ENCODE data around the gene ALDH16A1.
A peak's percentile ranks its signal among the peaks of the same experiment; 100 is the strongest.

ALDH16A1 gene

DNA sequence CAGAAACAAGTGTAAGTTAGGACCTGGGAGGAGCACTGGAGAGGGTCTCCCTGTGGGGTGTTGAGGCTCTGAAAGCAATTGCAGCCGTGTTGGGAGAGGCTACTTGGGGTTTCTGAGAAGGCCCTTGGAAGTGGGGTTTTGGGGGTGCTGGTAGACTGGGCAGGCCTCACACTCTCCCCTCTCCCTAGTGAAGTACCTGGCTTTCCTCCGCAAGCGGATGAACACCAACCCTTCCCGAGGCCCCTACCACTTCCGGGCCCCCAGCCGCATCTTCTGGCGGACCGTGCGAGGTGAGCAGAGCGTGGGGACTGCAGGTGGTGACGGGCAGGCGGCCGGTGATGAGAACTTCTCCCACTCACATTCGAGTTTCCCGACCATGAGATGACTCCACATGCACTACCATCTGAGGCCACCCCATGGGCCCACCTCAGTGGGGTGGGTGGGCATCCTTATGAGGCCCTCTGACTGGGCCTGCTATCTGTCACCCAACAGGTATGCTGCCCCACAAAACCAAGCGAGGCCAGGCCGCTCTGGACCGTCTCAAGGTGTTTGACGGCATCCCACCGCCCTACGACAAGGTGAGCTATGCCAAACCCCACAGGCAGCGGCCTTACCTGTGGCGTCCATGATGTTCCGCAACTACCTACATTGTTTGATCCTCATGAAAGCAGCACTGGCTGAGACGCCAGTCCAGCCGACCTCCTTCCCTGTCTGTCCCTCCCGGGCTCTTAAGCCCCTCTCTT lies 37.4 kb downstream of the ALDH16A1 start:
- no peak for DNase-seq

DNA sequence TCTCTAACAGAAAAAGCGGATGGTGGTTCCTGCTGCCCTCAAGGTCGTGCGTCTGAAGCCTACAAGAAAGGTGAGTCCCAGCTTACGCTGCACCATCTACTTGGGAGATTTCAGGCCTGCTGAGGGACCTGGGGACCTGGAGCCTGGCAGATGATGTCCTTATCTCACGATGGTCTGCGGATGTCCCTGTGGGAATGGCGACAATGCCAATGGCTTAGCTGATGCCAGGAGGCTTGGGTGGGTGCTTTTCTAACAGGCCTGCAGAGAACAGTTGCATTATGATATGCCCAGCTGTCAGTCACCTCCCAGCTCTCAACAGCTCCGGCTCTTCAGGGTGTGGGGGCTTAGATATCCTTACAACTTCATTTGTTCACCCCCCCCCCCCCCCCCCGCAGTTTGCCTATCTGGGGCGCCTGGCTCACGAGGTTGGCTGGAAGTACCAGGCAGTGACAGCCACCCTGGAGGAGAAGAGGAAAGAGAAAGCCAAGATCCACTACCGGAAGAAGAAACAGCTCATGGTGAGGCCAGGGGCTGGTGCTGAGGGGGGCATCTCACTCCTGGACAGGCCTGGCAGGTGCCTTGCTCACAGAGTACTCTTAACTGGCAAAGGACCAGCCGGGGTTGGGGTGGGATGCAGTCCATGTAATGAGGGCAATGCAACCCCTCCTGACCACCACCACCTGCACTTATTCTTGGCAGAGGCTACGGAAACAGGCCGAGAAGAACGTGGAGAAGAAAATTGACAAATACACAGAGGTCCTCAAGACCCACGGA lies 38.2 kb downstream of the ALDH16A1 start:
- no peak for DNase-seq

DNA sequence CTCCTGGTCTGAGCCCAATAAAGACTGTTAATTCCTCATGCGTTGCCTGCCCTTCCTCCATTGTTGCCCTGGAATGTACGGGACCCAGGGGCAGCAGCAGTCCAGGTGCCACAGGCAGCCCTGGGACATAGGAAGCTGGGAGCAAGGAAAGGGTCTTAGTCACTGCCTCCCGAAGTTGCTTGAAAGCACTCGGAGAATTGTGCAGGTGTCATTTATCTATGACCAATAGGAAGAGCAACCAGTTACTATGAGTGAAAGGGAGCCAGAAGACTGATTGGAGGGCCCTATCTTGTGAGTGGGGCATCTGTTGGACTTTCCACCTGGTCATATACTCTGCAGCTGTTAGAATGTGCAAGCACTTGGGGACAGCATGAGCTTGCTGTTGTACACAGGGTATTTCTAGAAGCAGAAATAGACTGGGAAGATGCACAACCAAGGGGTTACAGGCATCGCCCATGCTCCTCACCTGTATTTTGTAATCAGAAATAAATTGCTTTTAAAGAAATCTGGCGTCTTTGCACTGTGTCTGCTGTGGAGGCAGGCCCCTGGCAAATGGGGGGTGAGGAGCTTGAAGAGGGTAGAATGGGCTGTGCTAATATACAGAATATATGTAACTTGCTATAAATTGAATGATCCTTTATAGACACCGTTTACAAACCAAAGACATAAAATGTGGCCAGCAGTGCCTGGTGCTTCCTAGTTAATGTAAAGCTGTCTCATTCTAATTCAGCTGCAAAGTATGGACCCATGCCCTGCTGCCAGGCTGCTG lies 39.0 kb downstream of the ALDH16A1 start:
- no peak for DNase-seq

DNA sequence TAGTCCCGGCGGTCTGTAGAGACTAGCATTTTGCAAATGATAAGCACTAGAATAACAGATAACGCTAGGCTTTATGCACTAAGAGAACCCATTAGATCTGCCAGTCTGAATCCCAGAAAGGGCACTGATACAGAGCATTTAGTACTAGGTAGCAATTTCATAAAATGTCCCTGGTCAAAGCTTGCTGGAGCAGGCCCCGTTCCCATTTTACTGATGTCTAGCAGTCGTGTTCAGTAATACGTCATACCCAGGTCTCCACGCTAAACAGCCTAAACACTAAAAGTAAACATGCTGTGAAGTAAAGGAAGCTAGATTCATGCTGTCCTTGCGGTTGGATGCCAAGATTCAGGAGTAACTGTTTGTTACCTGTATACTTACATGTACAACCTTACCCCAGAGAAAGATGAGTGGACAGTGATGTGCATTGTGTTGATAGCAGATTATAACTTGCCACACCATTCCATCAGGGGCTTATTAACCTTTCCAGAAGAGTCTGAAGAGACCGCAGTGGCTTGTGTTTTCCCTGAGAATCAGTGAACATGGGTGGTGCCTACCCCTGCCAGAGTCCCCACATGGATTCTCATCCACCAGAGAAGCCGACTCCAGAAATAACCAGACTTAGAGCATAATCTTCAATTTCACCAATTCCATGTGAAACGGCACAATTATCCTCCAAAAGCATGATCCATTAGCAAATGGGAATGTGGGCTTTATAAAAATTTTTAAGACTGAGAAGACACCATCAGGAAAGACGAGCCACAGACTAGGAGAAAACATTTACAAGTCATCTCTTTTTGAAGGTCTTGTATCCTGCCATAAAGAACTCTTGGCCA lies 39.8 kb downstream of the ALDH16A1 start:
- DNase-seq = no peak

GRCh38 chr19:49496574-49497008 lies 43.6 kb downstream of the ALDH16A1 start:
- DNase-seq = no peak

GRCh38 chr19:49497047-49497788 lies 44.2 kb downstream of the ALDH16A1 start:
- no peak for DNase-seq

GRCh38 chr19:49497789-49498103 lies 44.7 kb downstream of the ALDH16A1 start:
- no peak for DNase-seq

- no peak for DNase-seq
Measured at GRCh38 chr19:49498475-49498874, 45.5 kb downstream of the ALDH16A1 start.

DNA sequence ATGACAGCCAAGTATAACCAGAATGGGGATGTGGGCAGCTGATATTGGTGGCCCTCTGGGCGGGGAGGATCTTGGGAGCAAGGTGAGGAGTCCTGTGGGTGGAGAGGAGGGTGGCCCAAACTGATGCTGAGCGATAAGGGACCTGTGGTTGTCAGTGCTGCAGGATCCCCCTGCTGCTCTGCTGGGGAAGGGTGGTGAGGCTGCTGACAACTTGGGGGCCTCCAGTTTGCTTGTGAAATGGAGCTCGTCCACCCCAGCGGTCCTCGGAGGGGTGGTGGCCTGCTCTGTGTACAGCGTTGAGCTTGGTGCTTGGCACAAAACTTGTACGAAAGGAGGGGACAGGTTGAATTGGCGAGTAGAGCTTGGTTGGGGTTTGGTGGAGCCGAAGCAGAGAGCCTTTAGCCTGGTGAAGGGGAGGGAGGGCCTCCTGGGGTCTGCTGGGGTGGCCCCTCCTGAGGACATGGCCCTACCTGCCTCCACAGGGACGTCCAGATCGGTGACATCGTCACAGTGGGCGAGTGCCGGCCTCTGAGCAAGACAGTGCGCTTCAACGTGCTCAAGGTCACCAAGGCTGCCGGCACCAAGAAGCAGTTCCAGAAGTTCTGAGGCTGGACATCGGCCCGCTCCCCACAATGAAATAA lies 46.1 kb downstream of the ALDH16A1 start:
- DNase-seq = no peak

DNA sequence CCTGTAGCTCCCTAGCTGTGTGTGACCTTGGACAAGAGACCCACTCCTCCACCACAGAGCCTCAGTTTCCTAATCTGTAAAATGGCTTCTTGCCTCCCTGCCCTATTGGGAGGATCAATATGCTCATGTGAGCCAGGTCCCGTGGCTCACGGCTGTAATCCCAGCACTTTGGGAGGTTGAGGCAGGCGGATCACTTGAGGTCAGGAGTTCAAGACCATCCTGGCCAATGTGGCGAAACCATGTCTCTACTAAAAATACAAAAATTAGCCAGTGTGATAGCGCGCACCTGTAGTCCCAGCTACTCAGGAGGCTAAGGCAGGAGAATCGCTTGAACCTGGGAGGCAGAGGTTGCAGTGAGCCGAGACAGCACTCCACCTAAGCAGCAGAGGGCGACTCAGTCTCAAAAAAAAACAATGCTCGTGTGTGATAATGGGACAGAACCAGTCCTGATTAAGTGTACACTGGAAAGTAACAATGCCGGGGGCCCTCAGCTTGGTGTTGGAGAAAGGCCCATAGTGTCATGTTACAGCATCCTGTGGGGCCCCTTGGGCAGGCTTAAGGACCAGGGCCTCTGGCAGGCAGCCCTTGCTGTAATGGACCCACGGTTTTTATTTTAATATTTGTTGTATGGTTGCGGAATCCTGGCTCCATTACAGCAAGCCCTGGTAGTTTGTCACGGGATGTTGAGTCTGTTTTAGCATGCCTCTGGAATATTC lies 50.0 kb downstream of the ALDH16A1 start:
- DNase-seq = peak; percentile 64

DNA sequence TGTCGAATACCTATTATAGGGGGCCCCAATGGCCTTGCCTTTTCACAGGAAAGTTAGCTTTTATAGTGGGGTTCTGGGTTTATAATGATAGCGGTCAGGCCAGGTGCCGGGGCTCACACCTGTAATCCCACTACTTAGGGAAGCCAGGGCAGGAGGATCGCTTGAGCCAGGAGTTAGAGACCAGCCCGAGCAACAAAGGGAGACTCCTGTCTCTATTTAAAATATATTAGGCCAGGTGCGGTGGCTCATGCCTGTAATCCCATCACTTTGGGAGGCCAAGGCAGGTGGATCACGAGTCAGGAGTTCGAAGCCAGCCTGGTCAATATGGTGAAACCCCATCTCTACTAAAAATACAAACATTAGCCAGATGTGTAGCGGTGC lies 50.5 kb downstream of the ALDH16A1 start:
- DNase-seq = no peak

GRCh38 chr19:49506575-49507105 lies 53.6 kb downstream of the ALDH16A1 start:
- peak; percentile 77 for DNase-seq

- DNase-seq = no peak
Measured at GRCh38 chr19:49507803-49508494, 54.9 kb downstream of the ALDH16A1 start.

- peak; percentile 24 for DNase-seq
Measured at GRCh38 chr19:49512970-49513745, 60.1 kb downstream of the ALDH16A1 start.

DNA sequence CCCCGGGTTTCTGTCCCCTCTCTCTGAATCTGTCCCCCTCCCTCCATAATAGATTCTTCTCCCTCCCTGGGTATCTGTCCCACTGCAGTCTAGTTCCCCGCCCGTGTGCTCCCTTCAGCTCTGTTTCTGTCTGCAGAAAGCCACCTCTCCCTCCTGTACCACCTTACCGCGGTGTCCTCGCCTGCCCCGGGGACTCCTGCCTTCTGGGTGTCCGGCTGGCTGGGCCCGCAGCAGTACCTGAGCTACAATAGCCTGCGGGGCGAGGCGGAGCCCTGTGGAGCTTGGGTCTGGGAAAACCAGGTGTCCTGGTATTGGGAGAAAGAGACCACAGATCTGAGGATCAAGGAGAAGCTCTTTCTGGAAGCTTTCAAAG lies 60.7 kb downstream of the ALDH16A1 start:
- DNase-seq = no peak

- no peak for DNase-seq
Measured at GRCh38 chr19:49514151-49514550, 61.1 kb downstream of the ALDH16A1 start.

DNA sequence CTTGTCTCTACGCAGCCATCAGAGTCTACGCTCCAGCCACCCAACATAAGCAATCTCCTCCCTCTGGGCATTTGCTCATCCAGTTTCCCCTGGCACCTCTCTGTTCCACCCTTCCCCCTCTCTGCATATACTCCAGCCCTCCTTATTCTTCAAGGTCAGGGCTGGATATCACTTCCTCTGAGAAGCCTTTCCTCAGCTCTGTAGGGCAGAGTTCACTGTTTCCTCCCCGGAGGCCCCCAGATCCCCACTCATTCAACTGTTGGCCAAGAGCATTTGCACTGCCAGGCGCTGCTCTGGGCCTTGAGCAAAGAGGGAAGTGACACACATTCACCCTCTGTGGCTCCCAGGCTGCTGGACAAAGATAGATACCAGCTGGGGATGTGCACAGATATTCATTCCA lies 62.7 kb downstream of the ALDH16A1 start:
- DNase-seq = no peak

- DNase-seq = no peak
Measured at GRCh38 chr19:49518033-49518432, 65.0 kb downstream of the ALDH16A1 start.

Data from NCI-H748 treated with DMSO at 0.1 percent for 48 hours (cell line).